H1 (cell line): Measurements from ENCODE around the gene C1D.

Experiments used
- CREB1 ChIP-seq: IDR thresholded peaks from 2 replicates; pipeline ENCODE4 v1.6.1; 2012; ENCODE audit warnings: inconsistent platforms
- RAD21 ChIP-seq, 2 experiments: IDR thresholded peaks in 1 of 2; conservative IDR thresholded peaks in 1 of 2; 2 replicates each; pipeline ENCODE4 v1.6.1; 2011; ENCODE audit warnings: low read depth in 2 of 2, low read length in 2 of 2, improper control_type of control experiment in 1 of 2, inconsistent platforms in 1 of 2, mild to moderate bottlenecking in 1 of 2, moderate library complexity in 1 of 2
- RBBP5 ChIP-seq: IDR thresholded peaks from 2 replicates; pipeline ENCODE4 v1.7.1; 2012; ENCODE audit warnings: low read depth, mild to moderate bottlenecking, inconsistent platforms, low read length, moderate library complexity, borderline replicate concordance
- TF ChIP-seq, protein P1 (sequence below), 3 experiments: IDR thresholded peaks; 1 replicate in 2 of 3; 2 replicates in 1 of 3; pipeline versions ENCODE4 v1.5.1 to v1.6.1; 2011; ENCODE audit warnings: low read length in 3 of 3, mild to moderate bottlenecking in 3 of 3, inconsistent platforms in 2 of 3, low read depth in 1 of 3, moderate library complexity in 1 of 3; ENCODE audit not compliant: insufficient read depth in 1 of 3; ENCODE audit errors: control extremely low read depth in 1 of 3

DNA sequence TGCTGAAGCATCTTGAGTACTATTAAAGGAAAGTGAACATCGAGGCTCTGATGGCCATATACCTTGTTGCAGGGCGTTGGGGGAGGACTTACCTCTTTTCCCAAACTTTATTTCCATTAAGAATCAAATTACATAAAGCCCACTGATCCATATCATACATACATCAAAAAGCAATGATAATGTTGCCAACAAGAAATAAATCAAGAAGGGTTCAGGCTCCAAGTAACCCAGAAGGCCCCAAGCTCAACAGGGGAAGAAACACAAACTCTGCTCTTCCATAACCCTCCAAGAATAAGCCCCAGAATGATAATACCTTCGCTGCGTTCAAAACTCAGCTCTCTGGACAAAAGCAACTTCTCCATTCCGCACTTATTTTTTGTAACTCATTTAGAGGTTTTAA lies 32.3 kb downstream of the C1D start:
- TF ChIP-seq RBBP5 (no peak), CREB1 (no peak), RAD21 (IDR thresholded peaks at IDR 0.05 in 1 of 2, conservative IDR thresholded peaks at IDR 0.05 in 1 of 2; ENCODE audit: low read depth in 2 of 2, low read length in 2 of 2) (no peak)
- TF ChIP-seq, protein P1, sequence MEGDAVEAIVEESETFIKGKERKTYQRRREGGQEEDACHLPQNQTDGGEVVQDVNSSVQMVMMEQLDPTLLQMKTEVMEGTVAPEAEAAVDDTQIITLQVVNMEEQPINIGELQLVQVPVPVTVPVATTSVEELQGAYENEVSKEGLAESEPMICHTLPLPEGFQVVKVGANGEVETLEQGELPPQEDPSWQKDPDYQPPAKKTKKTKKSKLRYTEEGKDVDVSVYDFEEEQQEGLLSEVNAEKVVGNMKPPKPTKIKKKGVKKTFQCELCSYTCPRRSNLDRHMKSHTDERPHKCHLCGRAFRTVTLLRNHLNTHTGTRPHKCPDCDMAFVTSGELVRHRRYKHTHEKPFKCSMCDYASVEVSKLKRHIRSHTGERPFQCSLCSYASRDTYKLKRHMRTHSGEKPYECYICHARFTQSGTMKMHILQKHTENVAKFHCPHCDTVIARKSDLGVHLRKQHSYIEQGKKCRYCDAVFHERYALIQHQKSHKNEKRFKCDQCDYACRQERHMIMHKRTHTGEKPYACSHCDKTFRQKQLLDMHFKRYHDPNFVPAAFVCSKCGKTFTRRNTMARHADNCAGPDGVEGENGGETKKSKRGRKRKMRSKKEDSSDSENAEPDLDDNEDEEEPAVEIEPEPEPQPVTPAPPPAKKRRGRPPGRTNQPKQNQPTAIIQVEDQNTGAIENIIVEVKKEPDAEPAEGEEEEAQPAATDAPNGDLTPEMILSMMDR (IDR thresholded peaks at IDR 0.05; ENCODE audit: control extremely low read depth in 1 of 3, insufficient read depth in 1 of 3, low read depth in 1 of 3, low read length in 3 of 3) = no peak
